IPS-15b (cell line): Measurements from ENCODE around the gene GNA15.

Experiments used
- H3K27me3 ChIP-seq: one replicate; pipeline ENCODE4 v1.6.1; 2013; ENCODE audit warnings: low read length; ENCODE audit not compliant: control insufficient read depth, insufficient read depth
- H3K36me3 ChIP-seq: one replicate; pipeline ENCODE4 v1.6.1; 2013; ENCODE audit warnings: low read length; ENCODE audit not compliant: control insufficient read depth, insufficient read depth
- H3K4me1 ChIP-seq: one replicate; pipeline ENCODE4 v1.6.1; 2013; ENCODE audit warnings: mild to moderate bottlenecking, low read length; ENCODE audit not compliant: control insufficient read depth, insufficient read depth
- H3K4me3 ChIP-seq: one replicate; pipeline ENCODE4 v1.5.1; 2013; ENCODE audit warnings: low read depth, low read length
- H3K9ac ChIP-seq: one replicate; pipeline ENCODE4 v1.6.1; 2013; ENCODE audit warnings: low read depth, mild to moderate bottlenecking, low read length
- H3K9me3 ChIP-seq: one replicate; pipeline ENCODE4 v1.6.1; 2013; ENCODE audit warnings: mild to moderate bottlenecking, low read length; ENCODE audit not compliant: control insufficient read depth, insufficient read depth

GNA15 gene

DNA sequence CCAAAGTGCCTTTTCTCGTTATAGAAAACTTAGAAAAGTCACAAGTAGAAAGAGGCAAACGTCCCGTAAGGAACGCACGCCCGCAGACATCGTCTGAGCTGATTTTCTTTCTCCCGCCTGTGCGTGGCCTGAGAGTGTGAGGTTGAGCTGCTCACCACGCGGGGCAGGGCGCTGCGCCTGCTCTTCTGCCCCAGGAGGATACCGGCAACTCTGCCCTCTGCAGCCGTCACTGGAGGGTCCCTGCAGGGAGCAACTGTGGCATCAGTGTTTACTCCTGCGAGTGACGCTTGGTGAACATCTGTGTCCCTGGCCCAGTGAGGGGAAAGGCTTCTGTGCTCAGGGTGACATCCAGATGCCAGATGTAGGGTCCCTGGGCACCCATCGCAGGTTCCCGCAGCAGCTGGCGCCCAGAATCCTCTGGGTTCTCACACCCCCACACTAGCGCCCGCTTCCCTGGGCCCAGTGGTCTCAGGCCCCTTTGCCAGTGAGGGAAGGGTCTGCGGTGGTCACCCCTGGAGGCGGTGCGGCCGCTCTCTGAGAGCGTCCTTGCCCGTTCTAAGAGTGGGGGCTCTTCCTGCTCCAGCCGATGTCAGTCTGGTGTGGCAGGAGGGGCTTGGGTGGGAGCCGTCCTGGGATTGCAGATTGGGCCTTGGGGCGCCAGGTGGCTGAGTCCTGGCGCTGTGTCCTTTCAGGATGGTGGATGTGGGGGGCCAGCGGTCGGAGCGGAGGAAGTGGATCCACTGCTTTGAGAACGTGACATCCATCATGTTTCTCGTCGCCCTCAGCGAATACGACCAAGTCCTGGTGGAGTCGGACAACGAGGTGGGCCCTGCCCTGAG is 17.4 kb upstream of the GNA15 start:
- Histone ChIP-seq H3K4me1 (no peaks in the 10 kb centered on the region), H3K27me3 (no peaks in the 10 kb centered on the region), H3K9ac (no peak overlapping the region), H3K9me3 (no peaks in the 10 kb centered on the region), H3K36me3 (peaks cover 17% of the 10 kb centered on the region), H3K4me3 (no peak overlapping the region)

- no peaks in the 10 kb centered on the region for H3K4me1 ChIP-seq
- no peaks in the 10 kb centered on the region for H3K27me3 ChIP-seq
- H3K4me3 ChIP-seq, result no peak overlapping the region
- peaks cover 17% of the 10 kb centered on the region for H3K36me3 ChIP-seq
- no peaks in the 10 kb centered on the region for H3K9me3 ChIP-seq
- H3K9ac ChIP-seq, result no peak overlapping the region
These were observed 16.7 kb upstream of the GNA15 start for GRCh38 chr19:3119071-3119595.

DNA sequence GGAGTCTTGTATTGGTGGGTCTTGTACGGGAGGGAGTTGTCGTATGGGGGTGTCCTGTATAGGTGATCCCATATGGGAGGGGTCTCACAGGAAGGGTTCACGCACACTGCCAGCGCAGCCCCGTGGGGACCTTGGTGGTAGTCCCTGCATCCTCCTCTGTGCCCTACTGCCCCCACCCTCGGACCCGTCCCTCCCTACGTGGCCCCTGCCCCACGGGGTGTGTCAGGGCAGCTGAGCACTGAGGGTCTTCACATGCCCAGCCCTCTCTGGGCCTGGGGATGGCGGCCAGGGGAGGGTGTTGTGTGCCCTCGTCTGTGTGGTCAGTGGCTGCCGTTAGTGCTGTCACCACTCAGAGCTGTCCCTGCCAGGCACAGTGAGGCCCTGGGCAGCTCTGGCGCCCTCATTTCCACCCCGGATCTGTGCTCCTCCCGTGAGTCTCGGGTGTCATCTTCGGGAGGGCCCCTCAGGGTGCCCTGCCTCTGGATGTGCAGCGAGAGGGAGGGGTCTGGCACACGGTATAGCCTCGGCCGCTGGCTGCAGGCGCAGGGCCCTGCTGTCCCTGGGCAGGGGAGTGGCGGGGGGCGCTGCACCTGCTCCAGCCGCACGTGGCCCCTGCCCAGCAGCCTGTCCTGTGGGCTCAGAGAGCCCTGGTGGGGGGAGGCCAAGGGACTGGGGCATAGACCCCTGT is 16.0 kb upstream of the GNA15 start:
- H3K9ac ChIP-seq, result no peak overlapping the region
- peaks cover 13% of the 10 kb centered on the region for H3K36me3 ChIP-seq
- H3K27me3 ChIP-seq, result no peaks in the 10 kb centered on the region
- no peak overlapping the region for H3K4me3 ChIP-seq
- no peaks in the 10 kb centered on the region for H3K9me3 ChIP-seq
- no peaks in the 10 kb centered on the region for H3K4me1 ChIP-seq

- Histone ChIP-seq H3K27me3 (no peaks in the 10 kb centered on the region), H3K9ac (no peak overlapping the region), H3K9me3 (no peaks in the 10 kb centered on the region), H3K36me3 (peaks cover 13% of the 10 kb centered on the region), H3K4me3 (no peak overlapping the region), H3K4me1 (no peaks in the 10 kb centered on the region)
These were observed 15.1 kb upstream of the GNA15 start for GRCh38 chr19:3120611-3121276.

- Histone ChIP-seq H3K9ac (no peak overlapping the region), H3K36me3 (peaks cover 13% of the 10 kb centered on the region), H3K4me1 (no peaks in the 10 kb centered on the region), H3K27me3 (no peaks in the 10 kb centered on the region), H3K9me3 (no peaks in the 10 kb centered on the region), H3K4me3 (no peak overlapping the region)
These were observed 14.4 kb upstream of the GNA15 start for GRCh38 chr19:3121396-3121795.

DNA sequence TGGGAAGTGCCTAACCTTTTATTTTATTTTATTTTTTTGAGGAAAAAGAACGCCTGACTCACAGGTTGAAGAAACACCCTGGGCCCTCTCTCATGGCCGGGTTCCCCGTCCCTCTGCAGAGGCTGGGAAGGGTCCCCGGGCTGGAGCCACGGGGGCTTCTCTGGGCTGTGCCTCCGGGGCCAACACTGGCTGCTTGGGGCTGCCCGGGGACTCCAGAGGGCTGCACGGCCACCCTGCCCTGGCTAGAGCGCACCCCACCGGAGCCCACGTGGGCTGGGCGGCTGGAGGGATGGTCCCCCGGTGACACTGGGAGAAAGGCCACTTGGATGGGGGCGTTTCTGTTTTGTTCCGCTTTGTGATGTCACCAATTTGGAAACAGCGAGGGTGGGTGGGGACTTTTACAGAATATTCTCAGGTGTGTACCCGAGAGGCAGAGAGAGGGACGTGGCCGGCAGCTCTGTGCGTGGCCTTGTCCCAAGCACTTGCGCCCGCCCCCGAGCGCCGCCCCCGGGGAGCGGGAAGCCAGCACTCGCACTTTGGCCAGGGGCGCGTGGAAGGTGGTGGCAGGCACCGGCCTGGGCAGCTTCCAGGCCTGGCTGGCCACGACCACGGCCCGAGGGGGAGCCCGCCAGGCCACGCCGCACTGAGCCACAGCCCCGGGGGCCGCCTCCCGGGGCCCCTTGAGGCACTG is 13.9 kb upstream of the GNA15 start:
- Histone ChIP-seq H3K4me3 (no peak overlapping the region), H3K9ac (no peak overlapping the region), H3K9me3 (no peaks in the 10 kb centered on the region), H3K27me3 (no peaks in the 10 kb centered on the region), H3K36me3 (peaks cover 13% of the 10 kb centered on the region), H3K4me1 (no peaks in the 10 kb centered on the region)

GRCh38 chr19:3122512-3122870 is 13.3 kb upstream of the GNA15 start:
- H3K9me3 ChIP-seq, result no peaks in the 10 kb centered on the region
- H3K4me1 ChIP-seq, result no peaks in the 10 kb centered on the region
- H3K4me3 ChIP-seq, result no peak overlapping the region
- peaks cover 13% of the 10 kb centered on the region for H3K36me3 ChIP-seq
- H3K27me3 ChIP-seq, result no peaks in the 10 kb centered on the region
- H3K9ac ChIP-seq, result no peak overlapping the region

DNA sequence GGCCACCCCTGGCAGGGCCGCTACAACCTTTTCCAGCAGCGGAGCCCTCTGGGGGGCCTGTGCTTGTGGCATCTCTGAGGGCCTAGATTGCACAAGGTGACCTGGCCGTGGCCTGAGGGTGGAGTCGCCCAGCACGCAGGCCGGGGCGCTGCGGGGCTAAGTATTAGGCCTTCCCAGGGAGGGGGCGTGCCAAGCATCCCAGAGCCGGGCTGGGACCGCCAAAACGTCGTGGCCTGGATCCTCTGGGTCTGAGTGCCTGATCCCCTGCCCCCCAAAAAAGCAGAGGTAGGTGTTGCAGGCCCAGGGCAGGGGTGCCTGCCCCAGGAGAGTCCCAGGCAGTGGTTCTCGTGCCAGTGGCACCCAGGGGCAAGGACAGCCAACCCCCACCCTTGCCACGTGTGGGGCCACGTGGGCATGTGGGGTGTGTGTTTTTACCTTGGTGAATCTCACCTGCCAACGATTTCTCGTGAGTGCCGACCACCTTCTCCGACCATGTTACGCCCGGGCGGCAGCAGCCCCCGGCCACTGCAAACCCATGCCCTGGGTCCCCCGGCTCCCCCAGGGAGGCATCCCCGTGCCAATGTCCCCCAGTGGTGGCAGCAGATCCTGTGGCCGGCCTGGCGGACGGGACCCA is 12.6 kb upstream of the GNA15 start:
- Histone ChIP-seq H3K4me3 (no peak overlapping the region), H3K27me3 (no peaks in the 10 kb centered on the region), H3K36me3 (peaks cover 12% of the 10 kb centered on the region), H3K9ac (no peak overlapping the region), H3K9me3 (no peaks in the 10 kb centered on the region), H3K4me1 (no peaks in the 10 kb centered on the region)

GRCh38 chr19:3123956-3124355 is 11.9 kb upstream of the GNA15 start:
- H3K36me3 ChIP-seq, result peaks cover 8% of the 10 kb centered on the region
- no peaks in the 10 kb centered on the region for H3K4me1 ChIP-seq
- H3K9ac ChIP-seq, result no peak overlapping the region
- H3K4me3 ChIP-seq, result no peak overlapping the region
- no peaks in the 10 kb centered on the region for H3K9me3 ChIP-seq
- H3K27me3 ChIP-seq, result no peaks in the 10 kb centered on the region

DNA sequence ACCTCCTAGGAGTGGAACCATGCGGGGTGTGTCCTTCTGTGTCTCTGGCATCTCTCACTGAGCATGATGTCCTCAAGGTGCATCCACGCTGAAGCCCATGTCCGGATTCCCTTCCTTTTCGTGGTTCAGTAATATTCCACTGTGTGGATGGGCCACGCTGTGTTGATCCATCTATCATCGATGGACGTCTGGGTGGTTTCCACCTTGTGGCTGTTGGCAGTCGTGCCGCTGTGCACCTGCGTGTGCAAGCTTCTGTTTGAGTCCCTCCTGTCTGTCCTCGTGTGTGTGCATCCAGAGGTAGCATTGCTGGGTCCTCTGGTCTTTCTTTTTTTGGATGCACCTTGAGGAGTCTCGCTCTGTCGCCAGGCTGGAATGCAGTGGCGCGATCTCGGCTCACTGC is 11.2 kb upstream of the GNA15 start:
- Histone ChIP-seq H3K9me3 (no peaks in the 10 kb centered on the region), H3K4me1 (no peaks in the 10 kb centered on the region), H3K36me3 (peaks cover 8% of the 10 kb centered on the region), H3K27me3 (no peaks in the 10 kb centered on the region), H3K4me3 (no peak overlapping the region), H3K9ac (no peak overlapping the region)

DNA sequence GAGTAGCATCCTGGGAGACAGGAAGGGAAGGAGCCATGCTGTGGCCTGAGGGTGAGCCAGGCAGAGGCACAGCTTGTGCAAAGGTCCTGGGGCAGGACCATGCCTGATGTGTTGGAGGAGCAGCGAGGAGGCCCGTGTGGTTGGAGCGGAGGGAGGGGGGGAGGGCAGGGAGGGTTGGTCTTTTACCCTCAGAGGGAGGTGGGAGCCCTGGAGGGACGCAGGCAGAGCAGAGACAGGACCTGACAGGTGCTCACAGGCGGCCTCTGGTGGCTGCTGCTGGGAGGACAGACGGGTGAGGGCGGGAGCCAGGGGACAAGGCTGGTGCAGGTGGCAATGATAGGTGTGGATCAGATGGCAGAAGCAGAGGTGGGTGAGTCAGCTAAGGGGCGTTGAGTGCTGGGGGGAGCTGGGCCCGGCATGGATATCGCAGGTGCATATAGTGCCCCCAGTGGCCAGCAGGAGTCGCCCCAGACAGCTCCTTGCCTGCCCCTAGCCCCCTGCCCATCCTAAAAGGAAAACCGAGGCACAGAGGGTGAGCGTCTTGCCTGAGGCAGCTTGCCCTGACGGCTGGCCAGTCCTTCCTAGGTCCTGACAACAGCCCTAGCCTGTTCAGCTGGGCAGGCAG is 9.8 kb upstream of the GNA15 start:
- no peak overlapping the region for H3K9ac ChIP-seq
- H3K4me3 ChIP-seq, result no peak overlapping the region
- H3K9me3 ChIP-seq, result no peaks in the 10 kb centered on the region
- no peaks in the 10 kb centered on the region for H3K4me1 ChIP-seq
- H3K36me3 ChIP-seq, result peaks cover 3% of the 10 kb centered on the region
- no peaks in the 10 kb centered on the region for H3K27me3 ChIP-seq
